GM20000 (cell line): ENCODE data around the gene RFPL3.
"Not testable (repeated sequence)": the region's sequence is repeated elsewhere in the genome, so short reads cannot be mapped to it uniquely, and the experiment has no call there.

Experiments
- DNase-seq: peaks from one replicate; pipeline ENCODE4 v3.0.0; 2012; ENCODE audit warnings: low spot score
- TF ChIP-seq, protein P1 (sequence below): IDR thresholded peaks from 2 replicates; pipeline ENCODE4 v1.5.1; 2012; ENCODE audit warnings: mild to moderate bottlenecking, control low read depth; ENCODE audit errors: extremely low read depth, missing control alignments

RFPL3 gene

DNA sequence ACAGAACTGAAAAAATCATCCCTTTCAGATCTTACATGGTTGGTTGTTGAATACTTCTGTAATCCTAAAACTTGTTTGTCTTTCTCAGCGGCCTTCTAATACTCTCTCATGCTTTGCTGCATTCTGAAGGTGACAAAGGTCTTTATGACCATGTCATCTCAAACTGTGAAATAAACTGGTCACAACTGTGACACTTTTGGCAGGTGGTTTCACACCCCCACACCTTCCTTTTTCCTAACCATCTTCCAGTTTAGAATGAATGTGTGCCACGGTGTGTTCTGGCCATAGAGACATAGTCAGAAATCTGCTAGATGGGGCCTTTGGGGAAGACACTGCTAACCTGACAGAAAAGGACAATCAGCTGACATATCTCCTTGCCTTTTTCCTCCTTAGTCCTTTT is 14.7 kb upstream of the RFPL3 start:
- DNase-seq, result no peak
- TF ChIP-seq, protein P1, sequence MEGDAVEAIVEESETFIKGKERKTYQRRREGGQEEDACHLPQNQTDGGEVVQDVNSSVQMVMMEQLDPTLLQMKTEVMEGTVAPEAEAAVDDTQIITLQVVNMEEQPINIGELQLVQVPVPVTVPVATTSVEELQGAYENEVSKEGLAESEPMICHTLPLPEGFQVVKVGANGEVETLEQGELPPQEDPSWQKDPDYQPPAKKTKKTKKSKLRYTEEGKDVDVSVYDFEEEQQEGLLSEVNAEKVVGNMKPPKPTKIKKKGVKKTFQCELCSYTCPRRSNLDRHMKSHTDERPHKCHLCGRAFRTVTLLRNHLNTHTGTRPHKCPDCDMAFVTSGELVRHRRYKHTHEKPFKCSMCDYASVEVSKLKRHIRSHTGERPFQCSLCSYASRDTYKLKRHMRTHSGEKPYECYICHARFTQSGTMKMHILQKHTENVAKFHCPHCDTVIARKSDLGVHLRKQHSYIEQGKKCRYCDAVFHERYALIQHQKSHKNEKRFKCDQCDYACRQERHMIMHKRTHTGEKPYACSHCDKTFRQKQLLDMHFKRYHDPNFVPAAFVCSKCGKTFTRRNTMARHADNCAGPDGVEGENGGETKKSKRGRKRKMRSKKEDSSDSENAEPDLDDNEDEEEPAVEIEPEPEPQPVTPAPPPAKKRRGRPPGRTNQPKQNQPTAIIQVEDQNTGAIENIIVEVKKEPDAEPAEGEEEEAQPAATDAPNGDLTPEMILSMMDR, result no peak

DNA sequence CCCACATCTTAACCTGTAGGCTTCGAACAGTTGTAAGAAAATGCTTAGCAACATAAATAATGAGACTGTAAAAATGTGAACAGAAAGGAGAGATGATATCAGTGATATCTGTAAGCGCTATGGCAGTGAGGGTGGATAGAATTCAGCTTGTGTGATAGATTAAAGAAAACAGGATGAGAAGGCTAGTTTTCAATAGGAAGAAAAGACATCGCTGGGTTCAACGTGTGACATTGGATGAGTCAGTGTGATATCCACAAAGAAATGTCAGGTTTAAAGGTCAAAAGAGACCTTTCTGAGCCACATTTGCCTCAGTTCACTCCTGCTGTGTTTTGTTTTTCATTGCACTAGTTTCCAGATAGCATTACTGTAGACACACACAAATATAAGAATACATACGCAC is 13.7 kb upstream of the RFPL3 start:
- TF ChIP-seq, protein P1, result no peak
- no peak for DNase-seq

DNA sequence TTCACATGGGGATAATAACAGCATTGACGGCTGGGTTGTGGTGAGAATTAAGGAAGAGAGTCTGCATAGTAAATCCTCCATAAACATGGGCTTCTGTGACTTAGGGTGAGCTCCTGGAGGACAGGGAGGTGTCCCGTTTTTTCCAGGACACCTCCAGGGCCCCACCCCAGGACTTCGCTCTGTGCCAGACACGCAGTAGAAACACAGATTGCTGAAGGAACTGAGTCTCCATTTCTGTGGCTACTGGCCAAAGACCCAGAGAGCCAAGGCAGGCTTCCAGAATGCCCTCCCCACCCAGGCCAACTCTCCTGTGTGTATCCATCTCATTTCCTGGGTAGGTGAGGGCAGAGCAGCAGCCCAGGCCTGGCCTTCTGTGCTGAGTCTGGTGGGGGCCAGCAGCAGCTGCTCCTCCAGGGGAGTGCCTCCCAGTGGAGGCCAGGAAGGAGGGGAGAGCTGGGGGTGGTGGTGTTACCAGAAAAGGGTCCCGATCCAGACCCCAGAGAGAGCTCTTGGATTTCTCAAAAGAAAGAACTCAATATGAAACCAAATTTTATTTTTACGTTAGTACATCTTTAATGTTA is 9.5 kb upstream of the RFPL3 start:
- TF ChIP-seq, protein P1, result no peak
- DNase-seq, result no peak

GRCh38 chr22:32351875-32352274 is 5.8 kb upstream of the RFPL3 start:
- not testable (repeated sequence) for DNase-seq

- no peak for DNase-seq
- TF ChIP-seq, protein P1, result no peak
Observed at GRCh38 chr22:32352681-32353080, 5.0 kb upstream of the RFPL3 start.

GRCh38 chr22:32353292-32353691 is 4.4 kb upstream of the RFPL3 start:
- TF ChIP-seq, protein P1, result no peak
- no peak for DNase-seq

DNA sequence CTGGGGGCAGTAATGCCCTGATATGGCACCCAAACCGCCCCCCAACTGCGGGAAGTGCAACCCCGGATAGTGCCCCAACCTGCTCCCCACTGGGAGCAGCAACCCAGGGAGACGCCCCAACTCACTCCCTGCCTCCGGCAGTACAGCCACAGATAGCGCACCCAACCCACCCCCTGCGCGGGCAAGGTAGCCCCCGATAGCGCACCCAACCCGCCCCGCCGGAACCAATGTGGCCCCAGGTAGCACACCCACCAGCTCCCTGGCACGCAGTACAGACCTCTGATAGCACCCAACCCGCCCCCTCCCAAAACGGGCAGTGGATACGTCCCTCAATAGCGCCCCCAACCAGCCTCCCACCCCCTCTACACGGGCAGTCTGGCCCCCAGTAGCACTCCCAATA is 3.8 kb upstream of the RFPL3 start:
- TF ChIP-seq, protein P1, result no peak
- no peak for DNase-seq
